BE2C (cell line): ENCODE measurements around the gene TSPAN18.

Experiments used
- DNase-seq: peaks from one replicate; pipeline ENCODE4 v3.0.0-alpha.2; 2020
- H3K27me3 ChIP-seq: fragments of 250-450 bp; sonication (Bioruptor Pico); 2 replicates; pipeline ENCODE4 v1.5.1; 2020; ENCODE audit warnings: mild to moderate bottlenecking
- H3K36me3 ChIP-seq: fragments of 250-450 bp; sonication (Bioruptor Pico); 2 replicates; pipeline ENCODE4 v1.5.1; 2020; ENCODE audit warnings: mild to moderate bottlenecking
- H3K4me1 ChIP-seq: fragments of 250-450 bp; sonication (Bioruptor Pico); 2 replicates; pipeline ENCODE4 v1.5.1; 2020
- H3K4me3 ChIP-seq: 2 replicates; pipeline ENCODE4 v1.5.1; 2011; ENCODE audit warnings: low read depth, low read length
- H3K9me3 ChIP-seq: fragments of 250-450 bp; sonication (Bioruptor Pico); 2 replicates; pipeline ENCODE4 v1.5.1; 2020
- TF ChIP-seq, protein P1 (sequence below): IDR thresholded peaks from 2 replicates; pipeline ENCODE4 v1.5.1; 2012; ENCODE audit warnings: mild to moderate bottlenecking, low read depth, low read length

The TSPAN18 gene

DNA sequence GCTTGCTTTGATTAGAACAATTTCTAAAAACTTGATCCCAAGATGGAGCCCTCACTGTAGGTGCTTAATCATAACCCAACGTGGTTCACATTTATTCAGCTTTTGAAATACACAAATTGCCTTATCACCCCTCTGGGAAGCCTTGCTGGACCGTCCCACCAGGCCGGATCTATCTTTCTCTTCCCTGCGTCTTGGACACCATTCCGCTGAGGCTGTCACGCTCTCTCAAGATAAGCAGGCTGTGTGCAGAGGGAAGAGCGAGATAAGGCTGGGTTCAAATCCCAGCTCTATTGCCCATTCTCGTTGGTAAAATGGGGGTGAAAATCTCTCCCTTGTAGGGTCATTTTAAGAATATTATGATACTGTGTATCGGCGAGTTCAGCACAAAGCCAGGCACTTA lies 244.4 kb downstream of the TSPAN18 start:
- Histone ChIP-seq H3K36me3 (no peaks in the 10 kb centered on the region), H3K27me3 (no peaks in the 10 kb centered on the region), H3K4me3 (no peak overlapping the region), H3K4me1 (no peaks in the 10 kb centered on the region), H3K9me3 (no peaks in the 10 kb centered on the region)
- DNase-seq, result no peak
- TF ChIP-seq, protein P1, sequence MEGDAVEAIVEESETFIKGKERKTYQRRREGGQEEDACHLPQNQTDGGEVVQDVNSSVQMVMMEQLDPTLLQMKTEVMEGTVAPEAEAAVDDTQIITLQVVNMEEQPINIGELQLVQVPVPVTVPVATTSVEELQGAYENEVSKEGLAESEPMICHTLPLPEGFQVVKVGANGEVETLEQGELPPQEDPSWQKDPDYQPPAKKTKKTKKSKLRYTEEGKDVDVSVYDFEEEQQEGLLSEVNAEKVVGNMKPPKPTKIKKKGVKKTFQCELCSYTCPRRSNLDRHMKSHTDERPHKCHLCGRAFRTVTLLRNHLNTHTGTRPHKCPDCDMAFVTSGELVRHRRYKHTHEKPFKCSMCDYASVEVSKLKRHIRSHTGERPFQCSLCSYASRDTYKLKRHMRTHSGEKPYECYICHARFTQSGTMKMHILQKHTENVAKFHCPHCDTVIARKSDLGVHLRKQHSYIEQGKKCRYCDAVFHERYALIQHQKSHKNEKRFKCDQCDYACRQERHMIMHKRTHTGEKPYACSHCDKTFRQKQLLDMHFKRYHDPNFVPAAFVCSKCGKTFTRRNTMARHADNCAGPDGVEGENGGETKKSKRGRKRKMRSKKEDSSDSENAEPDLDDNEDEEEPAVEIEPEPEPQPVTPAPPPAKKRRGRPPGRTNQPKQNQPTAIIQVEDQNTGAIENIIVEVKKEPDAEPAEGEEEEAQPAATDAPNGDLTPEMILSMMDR, result no peak

DNA sequence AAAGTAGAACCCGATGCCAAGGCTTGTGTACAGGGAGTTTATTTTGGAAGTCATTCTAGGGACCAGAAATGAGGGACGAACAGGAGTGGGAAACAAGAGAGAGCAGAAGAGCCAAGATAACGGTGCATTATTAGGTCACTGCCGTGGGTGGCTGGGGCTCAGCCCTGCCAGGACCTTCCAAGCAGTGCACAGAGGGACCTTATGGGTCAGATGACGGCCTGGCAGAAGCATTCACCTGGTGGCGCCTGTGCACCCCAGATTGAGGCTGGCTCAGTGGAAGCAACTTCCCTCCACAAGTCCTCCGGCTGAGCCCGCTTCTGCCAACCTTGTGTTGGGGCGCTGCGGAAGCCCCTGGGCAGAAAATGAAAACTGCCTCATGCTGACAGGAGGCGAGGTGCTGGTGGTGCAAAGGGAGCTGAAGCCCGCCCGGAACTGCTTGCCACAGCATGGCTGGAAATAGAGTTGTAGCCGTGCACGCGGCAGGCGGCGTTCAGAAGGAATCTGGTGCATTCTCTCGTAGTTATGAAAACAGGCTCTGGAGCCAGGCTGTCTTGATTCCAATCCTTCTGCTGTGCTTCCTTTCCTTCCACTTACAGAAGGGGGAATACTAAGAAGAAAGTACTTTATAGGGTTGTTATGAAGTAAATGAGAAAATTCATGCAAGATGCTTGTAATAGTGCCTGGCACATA lies 246.1 kb downstream of the TSPAN18 start:
- H3K9me3 ChIP-seq, result no peaks in the 10 kb centered on the region
- TF ChIP-seq, protein P1, result no peak

DNA sequence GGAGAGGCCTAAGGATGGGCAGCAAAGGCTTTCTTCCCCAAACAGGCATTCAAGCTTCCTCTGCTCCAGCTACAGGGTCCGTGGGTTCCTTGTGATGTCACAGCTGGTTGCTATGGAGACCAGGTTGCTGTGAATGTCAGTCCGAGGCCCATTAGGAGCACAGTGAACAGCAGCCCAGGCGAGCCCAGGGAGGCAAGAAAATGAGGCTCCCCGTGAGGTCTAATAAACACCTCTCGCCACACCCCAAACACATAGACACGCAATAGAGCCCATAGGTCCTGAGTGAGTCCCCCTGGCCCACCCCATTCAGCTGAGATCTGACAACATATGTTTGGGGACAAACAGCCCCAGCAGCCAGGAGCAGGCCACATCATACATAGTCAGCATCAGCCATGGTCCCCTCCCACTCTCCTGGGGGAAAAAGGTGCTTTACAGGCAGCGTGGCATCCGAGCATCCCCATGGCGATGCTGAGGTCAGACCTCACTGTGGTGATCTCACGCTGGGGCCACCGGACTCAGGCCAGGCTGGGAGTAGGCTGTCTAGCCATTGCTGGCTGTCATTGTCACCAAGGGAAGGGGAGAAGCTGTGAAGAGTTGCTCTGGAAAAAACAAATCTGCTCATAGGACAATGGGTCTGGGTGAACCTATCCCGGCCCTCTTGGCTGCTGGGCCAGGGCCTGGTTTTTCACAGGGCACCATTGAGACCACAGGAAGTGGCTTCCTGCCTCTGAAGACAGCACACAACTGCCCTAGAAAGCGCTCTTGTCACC lies 247.1 kb downstream of the TSPAN18 start:
- TF ChIP-seq, protein P1, result no peak
- Histone ChIP-seq H3K4me3 (no peak overlapping the region), H3K36me3 (no peaks in the 10 kb centered on the region), H3K9me3 (no peaks in the 10 kb centered on the region), H3K4me1 (no peaks in the 10 kb centered on the region), H3K27me3 (no peaks in the 10 kb centered on the region)
- no peak for DNase-seq

More for the DNA sequence above, 246.1 kb downstream of the TSPAN18 start:
- Histone ChIP-seq H3K4me3 (no peak overlapping the region), H3K27me3 (no peaks in the 10 kb centered on the region), H3K4me1 (no peaks in the 10 kb centered on the region), H3K36me3 (no peaks in the 10 kb centered on the region)
- no peak for DNase-seq

DNA sequence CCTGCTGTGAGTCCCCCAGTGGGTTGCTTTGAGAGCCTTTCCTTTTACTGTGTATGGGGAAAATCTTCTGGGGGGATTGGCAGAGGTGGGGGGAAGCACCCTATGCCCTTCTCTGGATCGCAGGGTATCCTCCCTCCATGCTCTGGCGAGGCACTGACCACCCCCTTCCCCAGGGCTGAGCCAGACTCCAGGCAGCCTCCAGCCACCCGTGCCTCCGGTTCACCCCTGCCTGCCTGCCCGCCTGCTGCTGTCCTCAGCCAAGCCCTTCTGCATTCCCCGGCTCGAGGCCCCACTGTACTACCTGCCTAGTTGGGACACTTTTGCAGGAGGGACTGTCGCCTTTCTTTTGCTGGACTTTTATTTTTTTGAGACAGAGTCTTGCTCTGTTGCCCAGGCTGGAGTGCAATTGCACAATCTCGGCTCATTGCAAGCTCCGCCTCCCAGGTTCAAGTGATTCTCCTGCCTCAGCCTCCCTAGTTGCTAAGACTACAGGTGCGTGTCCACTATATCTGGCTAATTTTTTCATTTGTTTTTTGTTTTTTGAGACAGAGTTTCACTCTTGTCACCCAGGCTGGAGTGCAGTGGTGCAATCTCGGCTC lies 247.7 kb downstream of the TSPAN18 start:
- H3K4me1 ChIP-seq, result no peaks in the 10 kb centered on the region
- TF ChIP-seq, protein P1, result no peak
- H3K27me3 ChIP-seq, result no peaks in the 10 kb centered on the region
- no peak overlapping the region for H3K4me3 ChIP-seq
- no peaks in the 10 kb centered on the region for H3K9me3 ChIP-seq
- no peak for DNase-seq
- H3K36me3 ChIP-seq, result no peaks in the 10 kb centered on the region

DNA sequence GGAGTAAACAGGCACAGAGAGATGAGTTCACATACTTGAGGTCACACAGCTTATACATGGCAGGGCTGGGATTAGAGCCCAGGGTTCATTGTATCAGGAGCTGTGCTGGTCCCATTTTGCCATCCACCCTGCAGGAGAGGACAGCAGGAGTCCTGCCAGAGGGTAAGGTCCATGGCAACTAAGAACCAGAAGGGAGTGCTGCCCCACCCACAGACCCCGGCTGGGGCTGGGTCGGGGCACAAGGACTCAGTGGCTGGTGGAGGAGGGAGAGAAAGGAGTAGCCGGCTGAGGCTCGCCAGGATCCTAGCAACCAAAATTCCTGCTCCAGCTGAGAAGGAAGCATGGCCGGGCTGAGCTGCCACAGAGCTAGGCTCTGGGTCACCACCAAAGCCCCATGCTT lies 249.8 kb downstream of the TSPAN18 start:
- Histone ChIP-seq H3K27me3 (no peaks in the 10 kb centered on the region), H3K4me1 (no peaks in the 10 kb centered on the region), H3K4me3 (no peak overlapping the region), H3K36me3 (no peaks in the 10 kb centered on the region), H3K9me3 (no peaks in the 10 kb centered on the region)
- no peak for DNase-seq
- TF ChIP-seq, protein P1, result no peak
